ENCODE data around the gene ZNF451.
"Not testable (repeated sequence)": the region's sequence is repeated elsewhere in the genome, so short reads cannot be mapped to it uniquely, and the experiment has no call there.

Gene ZNF451

GRCh38 chr6:57090458-57091067, 575 bp downstream of the ZNF451 start:
- not testable (repeated sequence) for H3K27me3 ChIP-seq (ENCODE audit: control insufficient read depth, insufficient read depth, low read length); H3K4me3 ChIP-seq (ENCODE audit: low read depth, low read length); H3K27ac ChIP-seq (ENCODE audit: low read depth, low read length); H3K9ac ChIP-seq (ENCODE audit: low read depth, low read length); H3K9me3 ChIP-seq (ENCODE audit: control insufficient read depth, insufficient read depth, low read length)
- peaks cover 11% of the 10 kb centered on the region; the same call in 1 of the 2 replicates for H3K4me1 ChIP-seq (ENCODE audit: control insufficient read depth, insufficient read depth, low read length)
- peaks cover 33% of the 10 kb centered on the region for H3K36me3 ChIP-seq (ENCODE audit: control insufficient read depth, insufficient read depth, low read length)

- not testable (repeated sequence) for H3K27ac ChIP-seq (ENCODE audit: low read depth, low read length)
These were observed 1.4 kb downstream of the ZNF451 start for GRCh38 chr6:57091375-57091774.

GRCh38 chr6:57094689-57095088, 4.7 kb downstream of the ZNF451 start:
- Histone ChIP-seq H3K27me3 (ENCODE audit: control insufficient read depth, insufficient read depth, low read length) (no peaks in the 10 kb centered on the region), H3K36me3 (ENCODE audit: control insufficient read depth, insufficient read depth, low read length) (peaks cover 60% of the 10 kb centered on the region), H3K4me3 (ENCODE audit: low read depth, low read length) (no peak overlapping the region), H3K9ac (ENCODE audit: low read depth, low read length) (no peak overlapping the region), H3K9me3 (ENCODE audit: control insufficient read depth, insufficient read depth, low read length) (no peaks in the 10 kb centered on the region), H3K27ac (ENCODE audit: low read depth, low read length) (no peak overlapping the region), H3K4me1 (ENCODE audit: control insufficient read depth, insufficient read depth, low read length) (no peaks in the 10 kb centered on the region)

More at GRCh38 chr6:57091375-57091774, 1.4 kb downstream of the ZNF451 start:
- not testable (repeated sequence) for H3K9me3 ChIP-seq (ENCODE audit: control insufficient read depth, insufficient read depth, low read length); H3K9ac ChIP-seq (ENCODE audit: low read depth, low read length); H3K27me3 ChIP-seq (ENCODE audit: control insufficient read depth, insufficient read depth, low read length)
- Histone ChIP-seq H3K4me1 (ENCODE audit: control insufficient read depth, insufficient read depth, low read length) (peaks cover 11% of the 10 kb centered on the region; the same call in 1 of the 2 replicates), H3K4me3 (ENCODE audit: low read depth, low read length) (peak overlapping the region; percentile 38; the same call in 1 of the 2 replicates), H3K36me3 (ENCODE audit: control insufficient read depth, insufficient read depth, low read length) (peaks cover 36% of the 10 kb centered on the region)

GRCh38 chr6:57097596-57097995, 7.6 kb downstream of the ZNF451 start:
- no peaks in the 10 kb centered on the region for H3K4me1 ChIP-seq (ENCODE audit: control insufficient read depth, insufficient read depth, low read length)
- no peak overlapping the region for H3K4me3 ChIP-seq (ENCODE audit: low read depth, low read length)
- H3K27ac ChIP-seq (ENCODE audit: low read depth, low read length), result no peak overlapping the region
- H3K9ac ChIP-seq (ENCODE audit: low read depth, low read length), result no peak overlapping the region
- H3K36me3 ChIP-seq (ENCODE audit: control insufficient read depth, insufficient read depth, low read length), result peaks cover 78% of the 10 kb centered on the region
- H3K27me3 ChIP-seq (ENCODE audit: control insufficient read depth, insufficient read depth, low read length), result no peaks in the 10 kb centered on the region
- no peaks in the 10 kb centered on the region for H3K9me3 ChIP-seq (ENCODE audit: control insufficient read depth, insufficient read depth, low read length)

GRCh38 chr6:57102976-57103375, 13.0 kb downstream of the ZNF451 start:
- Histone ChIP-seq H3K4me1 (ENCODE audit: control insufficient read depth, insufficient read depth, low read length) (no peaks in the 10 kb centered on the region), H3K9me3 (ENCODE audit: control insufficient read depth, insufficient read depth, low read length) (no peaks in the 10 kb centered on the region), H3K36me3 (ENCODE audit: control insufficient read depth, insufficient read depth, low read length) (peaks cover 65% of the 10 kb centered on the region), H3K27ac (ENCODE audit: low read depth, low read length) (no peak overlapping the region), H3K4me3 (ENCODE audit: low read depth, low read length) (no peak overlapping the region), H3K9ac (ENCODE audit: low read depth, low read length) (no peak overlapping the region), H3K27me3 (ENCODE audit: control insufficient read depth, insufficient read depth, low read length) (no peaks in the 10 kb centered on the region)

- Histone ChIP-seq H3K4me1 (ENCODE audit: control insufficient read depth, insufficient read depth, low read length) (peaks cover 10% of the 10 kb centered on the region), H3K9me3 (ENCODE audit: control insufficient read depth, insufficient read depth, low read length) (no peaks in the 10 kb centered on the region), H3K4me3 (ENCODE audit: low read depth, low read length) (no peak overlapping the region), H3K36me3 (ENCODE audit: control insufficient read depth, insufficient read depth, low read length) (peaks cover 54% of the 10 kb centered on the region), H3K9ac (ENCODE audit: low read depth, low read length) (no peak overlapping the region), H3K27me3 (ENCODE audit: control insufficient read depth, insufficient read depth, low read length) (no peaks in the 10 kb centered on the region), H3K27ac (ENCODE audit: low read depth, low read length) (no peak overlapping the region)
These were observed 14.3 kb downstream of the ZNF451 start for GRCh38 chr6:57104336-57104735.

- no peak overlapping the region for H3K4me3 ChIP-seq (ENCODE audit: low read depth, low read length)
- H3K4me1 ChIP-seq (ENCODE audit: control insufficient read depth, insufficient read depth, low read length), result peaks cover 15% of the 10 kb centered on the region
- no peaks in the 10 kb centered on the region for H3K27me3 ChIP-seq (ENCODE audit: control insufficient read depth, insufficient read depth, low read length)
- H3K36me3 ChIP-seq (ENCODE audit: control insufficient read depth, insufficient read depth, low read length), result peaks cover 27% of the 10 kb centered on the region
- H3K27ac ChIP-seq (ENCODE audit: low read depth, low read length), result no peak overlapping the region
- H3K9me3 ChIP-seq (ENCODE audit: control insufficient read depth, insufficient read depth, low read length), result no peaks in the 10 kb centered on the region
- no peak overlapping the region for H3K9ac ChIP-seq (ENCODE audit: low read depth, low read length)
These were observed 17.0 kb downstream of the ZNF451 start for GRCh38 chr6:57106990-57107389.

- Histone ChIP-seq H3K27ac (ENCODE audit: low read depth, low read length) (no peak overlapping the region), H3K4me1 (ENCODE audit: control insufficient read depth, insufficient read depth, low read length) (peaks cover 15% of the 10 kb centered on the region), H3K9me3 (ENCODE audit: control insufficient read depth, insufficient read depth, low read length) (no peaks in the 10 kb centered on the region), H3K9ac (ENCODE audit: low read depth, low read length) (no peak overlapping the region), H3K27me3 (ENCODE audit: control insufficient read depth, insufficient read depth, low read length) (no peaks in the 10 kb centered on the region), H3K4me3 (ENCODE audit: low read depth, low read length) (no peak overlapping the region), H3K36me3 (ENCODE audit: control insufficient read depth, insufficient read depth, low read length) (peaks cover 10% of the 10 kb centered on the region)
These were observed 18.7 kb downstream of the ZNF451 start for GRCh38 chr6:57108691-57109090.

- peaks cover 15% of the 10 kb centered on the region for H3K4me1 ChIP-seq (ENCODE audit: control insufficient read depth, insufficient read depth, low read length)
- H3K27me3 ChIP-seq (ENCODE audit: control insufficient read depth, insufficient read depth, low read length), result no peaks in the 10 kb centered on the region
- no peaks in the 10 kb centered on the region for H3K9me3 ChIP-seq (ENCODE audit: control insufficient read depth, insufficient read depth, low read length)
- H3K27ac ChIP-seq (ENCODE audit: low read depth, low read length), result no peak overlapping the region
- no peak overlapping the region for H3K9ac ChIP-seq (ENCODE audit: low read depth, low read length)
- no peak overlapping the region for H3K4me3 ChIP-seq (ENCODE audit: low read depth, low read length)
- H3K36me3 ChIP-seq (ENCODE audit: control insufficient read depth, insufficient read depth, low read length), result no peaks in the 10 kb centered on the region; the same call in 1 of the 2 replicates
These were observed 19.9 kb downstream of the ZNF451 start for GRCh38 chr6:57109880-57110279.

- H3K4me1 ChIP-seq (ENCODE audit: control insufficient read depth, insufficient read depth, low read length), result peaks cover 15% of the 10 kb centered on the region
- H3K4me3 ChIP-seq (ENCODE audit: low read depth, low read length), result no peak overlapping the region
- H3K27me3 ChIP-seq (ENCODE audit: control insufficient read depth, insufficient read depth, low read length), result no peaks in the 10 kb centered on the region
- H3K36me3 ChIP-seq (ENCODE audit: control insufficient read depth, insufficient read depth, low read length), result no peaks in the 10 kb centered on the region; the same call in 1 of the 2 replicates
- H3K9me3 ChIP-seq (ENCODE audit: control insufficient read depth, insufficient read depth, low read length), result no peaks in the 10 kb centered on the region
- no peak overlapping the region for H3K9ac ChIP-seq (ENCODE audit: low read depth, low read length)
- no peak overlapping the region for H3K27ac ChIP-seq (ENCODE audit: low read depth, low read length)
These were observed 23.1 kb downstream of the ZNF451 start for GRCh38 chr6:57113105-57113504.

- H3K27ac ChIP-seq (ENCODE audit: low read depth, low read length), result no peak overlapping the region
- no peaks in the 10 kb centered on the region for H3K27me3 ChIP-seq (ENCODE audit: control insufficient read depth, insufficient read depth, low read length)
- H3K4me1 ChIP-seq (ENCODE audit: control insufficient read depth, insufficient read depth, low read length), result no peaks in the 10 kb centered on the region
- H3K9me3 ChIP-seq (ENCODE audit: control insufficient read depth, insufficient read depth, low read length), result no peaks in the 10 kb centered on the region
- H3K4me3 ChIP-seq (ENCODE audit: low read depth, low read length), result no peak overlapping the region
- H3K36me3 ChIP-seq (ENCODE audit: control insufficient read depth, insufficient read depth, low read length), result no peaks in the 10 kb centered on the region
- no peak overlapping the region for H3K9ac ChIP-seq (ENCODE audit: low read depth, low read length)
These were observed 26.8 kb downstream of the ZNF451 start for GRCh38 chr6:57116776-57117175.
